AG20443 (cell line): Measurements from ENCODE around the gene PCCA.

Experiments
- DNase-seq: peaks from one replicate; pipeline ENCODE4 v3.0.0; 2012; ENCODE audit warnings: low spot score, mixed read lengths

The PCCA gene

GRCh38 chr13:100464006-100464405 lies 375.1 kb downstream of the PCCA start:
- DNase-seq = no peak

DNA sequence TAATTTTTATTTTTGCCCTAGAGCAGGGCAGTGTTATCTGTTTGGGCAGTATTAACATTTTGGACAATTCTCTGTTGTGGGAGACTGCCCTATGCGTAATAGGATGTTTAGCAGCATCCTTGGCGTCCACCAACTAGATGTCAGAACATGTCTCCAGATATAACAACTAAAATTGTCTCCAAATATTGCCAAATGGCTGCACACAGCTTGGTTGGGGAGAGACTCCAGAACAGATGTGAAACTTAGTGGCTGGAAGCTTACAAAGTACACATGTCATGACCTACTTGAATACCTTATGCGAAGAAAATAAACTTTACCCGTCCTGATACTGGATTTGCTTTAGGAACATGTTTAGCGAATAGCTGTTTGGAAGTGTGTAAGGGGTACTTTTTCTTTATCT lies 376.7 kb downstream of the PCCA start:
- no peak for DNase-seq

- DNase-seq = no peak
Measured at GRCh38 chr13:100470866-100471505, 382.1 kb downstream of the PCCA start.

- no peak for DNase-seq
Measured at GRCh38 chr13:100473087-100473486, 384.2 kb downstream of the PCCA start.

DNA sequence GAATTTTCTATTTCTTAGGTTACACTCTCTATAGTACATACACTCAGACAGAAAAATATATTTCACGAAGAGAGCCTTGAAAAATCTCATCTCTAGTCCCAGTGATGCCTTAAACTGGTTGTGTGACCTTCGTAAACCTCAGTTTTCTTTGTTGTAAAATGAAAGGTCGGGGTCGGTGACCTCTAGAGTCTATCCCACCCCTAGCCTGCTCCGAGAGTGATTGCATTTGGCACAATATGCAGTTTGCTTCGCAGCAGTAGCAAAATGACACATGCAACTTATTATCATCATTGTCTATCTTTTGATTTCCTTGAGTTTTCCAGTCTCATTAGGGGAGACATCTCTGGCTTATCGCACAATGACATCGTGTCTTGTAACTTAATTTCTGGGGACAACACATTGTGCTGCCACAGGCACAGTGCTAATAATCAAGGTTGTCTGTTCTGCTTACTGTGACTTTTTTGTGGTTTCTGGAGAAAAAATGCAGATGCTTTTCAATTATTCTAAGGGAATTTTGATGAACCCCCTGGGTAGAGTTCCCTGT lies 384.7 kb downstream of the PCCA start:
- no peak for DNase-seq

DNA sequence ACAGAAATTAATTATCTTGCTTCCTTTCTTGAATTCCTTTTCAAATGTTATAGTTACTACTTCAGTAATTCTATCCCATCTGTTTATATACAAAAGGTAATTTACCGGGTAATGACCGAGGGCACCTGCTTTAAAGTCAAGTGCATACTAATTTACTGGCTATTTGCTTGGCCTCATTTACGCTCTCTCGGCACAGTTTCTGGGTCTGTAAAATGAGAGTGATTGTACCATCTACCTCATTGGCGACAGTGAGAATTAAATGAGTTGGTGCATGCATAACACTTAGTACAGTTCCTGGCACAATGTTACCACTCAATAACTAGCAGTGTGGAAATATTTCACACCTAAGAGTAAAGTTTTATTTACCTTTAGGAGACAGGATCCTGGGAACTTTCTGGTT lies 388.1 kb downstream of the PCCA start:
- DNase-seq = no peak

DNA sequence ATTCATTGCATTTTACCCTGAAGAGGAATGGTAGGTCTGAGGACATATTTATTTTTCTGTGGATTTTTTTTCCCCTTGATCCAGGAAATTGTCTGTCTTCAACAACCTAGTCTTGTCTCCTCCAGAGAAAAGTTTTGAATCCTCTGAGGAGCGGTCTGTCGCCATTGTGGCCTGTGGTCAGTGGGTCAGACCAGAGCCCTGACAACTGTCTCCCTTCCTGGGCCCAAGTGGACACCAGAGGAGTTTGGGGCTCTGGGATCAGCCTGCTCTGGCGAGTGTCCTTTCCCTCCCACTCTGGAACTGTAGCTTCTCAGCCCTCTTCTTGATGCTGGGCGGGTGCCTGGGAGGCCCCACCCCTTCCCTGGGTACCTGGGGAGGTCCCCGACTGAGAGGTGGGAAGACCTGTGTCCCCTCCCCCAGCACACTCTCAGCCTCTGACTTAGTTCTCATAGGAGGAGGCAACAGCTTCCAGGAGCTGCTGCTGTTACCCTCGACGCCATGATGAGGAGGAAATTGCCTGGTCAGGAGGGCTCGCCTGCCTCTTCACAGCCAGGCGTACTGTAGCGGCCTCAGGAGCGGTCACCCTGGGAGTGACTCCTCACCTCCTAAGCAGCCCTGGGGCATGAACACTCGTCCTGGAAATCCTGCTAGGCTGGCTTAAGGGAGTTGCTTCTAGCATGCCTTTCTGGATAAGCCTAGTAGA lies 389.4 kb downstream of the PCCA start:
- DNase-seq = no peak

- no peak for DNase-seq
Measured at GRCh38 chr13:100480676-100481075, 391.8 kb downstream of the PCCA start.

- no peak for DNase-seq
Measured at GRCh38 chr13:100483139-100483538, 394.2 kb downstream of the PCCA start.

DNA sequence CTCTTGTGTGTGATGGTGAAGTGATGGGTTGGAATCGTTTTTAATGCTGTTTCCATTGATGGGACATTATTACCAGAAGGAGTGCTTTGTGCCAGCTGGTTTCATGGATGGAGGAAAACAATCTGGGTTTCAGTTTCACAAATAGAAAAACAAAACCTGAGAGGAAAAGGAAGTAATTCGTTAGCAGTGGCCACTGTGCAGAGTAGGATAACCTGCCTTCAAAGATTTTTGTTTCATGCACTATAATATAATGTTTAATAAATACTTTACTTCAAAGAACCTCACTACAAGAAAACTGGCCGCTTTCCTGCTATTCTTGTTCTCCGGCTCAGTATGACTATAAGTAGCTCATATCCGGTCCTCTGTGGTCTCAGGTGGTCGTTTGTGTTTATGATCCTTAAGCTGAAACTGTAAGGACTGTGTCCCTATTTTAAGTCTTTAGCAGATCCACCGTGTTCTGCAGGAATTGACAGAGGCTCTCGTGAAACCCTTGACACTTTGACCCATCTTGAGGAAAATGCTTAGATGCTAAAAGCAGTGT lies 395.0 kb downstream of the PCCA start:
- DNase-seq = no peak

- no peak for DNase-seq
Measured at GRCh38 chr13:100484702-100485101, 395.8 kb downstream of the PCCA start.

DNA sequence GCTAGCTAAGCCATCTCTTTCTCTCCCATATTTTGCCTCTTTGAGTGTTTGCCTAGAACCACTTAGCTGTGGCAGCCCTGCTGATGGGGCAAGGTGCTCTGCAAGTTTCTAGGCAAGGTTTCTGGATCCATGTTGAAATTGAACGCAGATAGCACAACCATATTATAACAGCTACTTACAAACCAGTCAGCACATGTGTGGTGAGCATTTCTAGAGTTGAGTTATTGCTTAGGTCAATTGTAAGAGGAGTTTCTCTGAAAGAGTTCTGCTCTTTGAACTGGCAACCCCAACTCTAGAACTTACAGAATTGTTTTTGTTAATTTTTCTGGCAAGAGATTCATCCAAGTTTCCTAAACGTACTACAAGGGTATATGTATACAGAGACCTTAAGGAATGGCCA lies 396.4 kb downstream of the PCCA start:
- no peak for DNase-seq

GRCh38 chr13:100490692-100491091 lies 401.8 kb downstream of the PCCA start:
- no peak for DNase-seq

DNA sequence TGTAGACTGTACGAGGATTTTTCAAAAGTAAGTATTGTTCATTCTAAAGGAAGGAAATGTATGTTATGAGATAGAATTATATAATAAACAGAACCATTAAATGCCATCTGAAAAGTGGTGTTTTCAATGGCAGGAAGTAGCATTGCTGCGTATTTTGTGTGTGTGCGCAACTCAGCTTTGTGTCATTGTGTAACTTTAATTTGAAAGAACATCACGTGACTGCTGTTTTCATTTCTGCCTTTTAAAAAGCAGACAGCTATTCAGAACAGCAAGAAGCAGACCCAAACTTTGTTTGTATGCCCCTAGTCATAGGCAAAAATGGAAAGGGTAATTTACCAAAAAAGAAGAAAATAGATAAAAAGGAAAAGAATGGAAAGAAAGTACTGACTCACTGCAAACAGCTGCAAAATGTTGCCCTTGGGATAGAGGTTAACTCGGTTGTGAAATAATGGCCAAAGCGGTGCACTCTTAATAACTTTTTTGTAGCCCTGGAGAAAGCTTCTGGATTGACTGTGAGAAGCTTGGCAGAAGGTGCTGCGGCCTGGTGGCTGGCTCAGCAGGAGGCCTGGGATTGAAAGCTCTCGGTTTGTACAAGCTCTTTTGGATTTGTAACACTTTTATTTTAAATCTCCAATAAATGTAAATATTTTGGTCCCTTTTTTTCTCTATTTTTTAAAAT lies 402.4 kb downstream of the PCCA start:
- peak; percentile 23 for DNase-seq

GRCh38 chr13:100493418-100493817 lies 404.5 kb downstream of the PCCA start:
- DNase-seq = no peak

DNA sequence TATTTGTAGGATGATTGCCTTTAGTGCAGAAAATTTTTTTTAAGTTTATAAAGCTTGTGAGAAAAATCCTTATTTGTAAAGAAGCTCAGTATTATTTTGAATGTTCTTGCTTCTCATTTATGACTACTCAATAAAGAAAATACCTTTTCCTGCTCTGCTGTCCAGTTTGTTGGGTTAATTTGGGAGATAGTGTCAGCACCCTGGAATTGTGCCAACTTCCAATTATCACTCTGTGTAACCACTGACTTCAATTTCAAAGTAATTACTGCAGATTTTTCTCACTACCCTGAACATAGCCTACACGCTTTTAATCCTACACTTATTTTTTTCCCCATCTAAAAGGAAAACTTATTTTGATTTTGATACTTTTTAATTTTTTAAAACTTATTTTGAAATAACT lies 406.6 kb downstream of the PCCA start:
- no peak for DNase-seq

GRCh38 chr13:100497389-100497788 lies 408.5 kb downstream of the PCCA start:
- DNase-seq = peak; percentile 22

- no peak for DNase-seq
Measured at GRCh38 chr13:100502446-100502845, 413.6 kb downstream of the PCCA start.

DNA sequence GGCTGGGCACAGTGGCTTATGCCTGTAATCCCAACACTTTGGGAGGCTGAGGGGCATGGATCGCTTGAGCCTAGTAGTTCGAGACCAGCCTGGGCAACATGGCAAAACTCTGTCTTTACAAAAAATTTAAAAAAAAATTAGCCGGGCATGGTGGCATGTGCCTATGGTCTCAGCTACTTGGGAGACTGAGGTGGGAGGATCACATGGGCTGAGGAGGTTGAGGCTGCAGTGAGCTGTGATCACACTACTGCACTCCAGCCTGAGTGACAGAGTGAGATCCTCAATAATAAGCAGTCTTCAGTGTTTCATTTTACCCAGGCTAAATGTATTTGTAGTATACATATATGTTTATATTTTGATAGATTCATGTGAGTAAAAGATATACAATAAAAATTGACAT lies 414.7 kb downstream of the PCCA start:
- DNase-seq = no peak

GRCh38 chr13:100506154-100506553 lies 417.3 kb downstream of the PCCA start:
- no peak for DNase-seq

DNA sequence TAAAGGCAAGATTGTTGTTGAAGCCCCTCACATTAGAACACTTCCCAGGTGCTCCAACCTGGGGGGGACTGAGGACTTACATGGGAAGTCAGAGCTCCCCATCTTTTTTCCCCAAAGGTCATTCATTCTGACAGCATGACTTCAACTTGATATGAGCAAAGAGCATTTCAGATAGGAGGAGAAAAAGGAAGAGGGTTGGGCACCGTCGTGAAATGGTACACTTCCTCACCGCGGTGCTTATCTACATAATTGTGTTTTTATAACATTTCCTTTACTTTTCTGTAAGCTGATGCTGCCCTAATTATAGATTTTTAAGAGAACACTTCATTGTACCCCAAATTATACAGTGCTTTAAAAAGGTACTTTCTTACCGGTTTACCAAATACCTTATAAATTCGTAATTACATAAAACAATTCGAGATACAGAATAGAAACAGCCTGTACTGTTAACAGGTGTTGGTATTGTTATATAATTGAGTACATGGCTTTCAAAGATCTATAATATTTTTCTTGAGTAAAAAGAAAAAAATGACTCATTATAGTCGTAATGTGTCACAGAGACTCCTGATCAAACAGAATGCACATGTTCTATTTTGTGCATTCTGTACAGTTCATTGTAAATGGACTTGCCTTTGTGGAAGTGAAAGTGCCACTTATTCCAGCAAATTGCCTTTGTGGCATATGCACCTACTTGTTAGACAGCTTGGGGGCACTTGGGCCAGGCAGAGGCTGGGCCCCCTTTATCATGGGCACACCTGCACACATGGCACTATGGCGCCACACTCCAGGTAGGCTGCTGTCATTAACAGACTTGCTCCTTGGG lies 417.9 kb downstream of the PCCA start:
- no peak for DNase-seq

- DNase-seq = no peak
Measured at GRCh38 chr13:100508455-100508854, 419.6 kb downstream of the PCCA start.
